Measurements from ENCODE around the gene PTGES.

Gene PTGES

DNA sequence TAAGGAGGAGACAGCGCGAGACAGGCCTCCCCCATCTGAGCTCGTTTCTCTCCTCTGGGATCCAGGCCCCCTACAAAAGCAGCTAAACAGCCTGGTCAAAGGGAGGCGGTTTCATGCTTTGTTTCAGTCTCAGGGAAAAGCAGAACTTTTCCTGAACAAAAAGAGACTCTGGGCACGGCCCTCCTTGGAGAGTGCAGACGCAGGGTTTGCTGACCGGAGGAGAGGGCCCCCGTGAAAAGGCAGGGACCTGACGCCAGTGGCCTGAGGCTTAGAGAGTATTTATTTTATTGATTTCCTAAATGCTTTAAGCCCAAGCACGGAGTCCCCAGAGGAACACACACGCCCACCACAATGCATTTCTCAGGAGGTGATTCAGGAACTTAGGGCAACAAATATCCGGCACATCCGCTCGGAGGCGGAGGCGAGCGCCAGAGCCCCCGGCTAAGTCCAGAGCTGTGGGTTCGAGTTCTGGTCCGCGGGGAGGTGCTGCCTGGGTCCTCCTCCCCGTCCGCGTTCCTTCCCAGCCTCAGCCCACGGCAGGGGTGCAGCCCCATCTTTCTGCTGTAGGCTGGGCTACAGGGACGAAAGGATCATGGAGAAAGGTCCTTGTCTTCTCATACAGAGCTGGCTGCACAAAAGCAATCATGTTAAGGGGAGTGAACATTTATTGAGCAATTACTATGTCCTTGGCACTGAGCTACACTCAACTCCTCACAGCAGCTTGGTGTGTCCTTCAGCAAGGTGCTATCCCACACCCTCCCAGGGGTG lies 40.0 kb downstream of the PTGES start:
- peaks cover 62% of the 10 kb centered on the region for H3K27me3 ChIP-seq
- no peak overlapping the region for H3K27ac ChIP-seq
- no peaks in the 10 kb centered on the region for H3K36me3 ChIP-seq
- TF ChIP-seq CTCF (IDR thresholded peaks at IDR 0.05), result no peak
- H3K4me1 ChIP-seq (ENCODE audit: control insufficient read depth in 1 of 2, insufficient read depth in 1 of 2, low read depth in 1 of 2, low read length in 1 of 2), result no peaks in the 10 kb centered on the region
- H3K9me3 ChIP-seq, result no peaks in the 10 kb centered on the region
- no peak overlapping the region for H3K4me3 ChIP-seq (ENCODE audit: low read depth in 1 of 2, low read length in 1 of 2)

DNA sequence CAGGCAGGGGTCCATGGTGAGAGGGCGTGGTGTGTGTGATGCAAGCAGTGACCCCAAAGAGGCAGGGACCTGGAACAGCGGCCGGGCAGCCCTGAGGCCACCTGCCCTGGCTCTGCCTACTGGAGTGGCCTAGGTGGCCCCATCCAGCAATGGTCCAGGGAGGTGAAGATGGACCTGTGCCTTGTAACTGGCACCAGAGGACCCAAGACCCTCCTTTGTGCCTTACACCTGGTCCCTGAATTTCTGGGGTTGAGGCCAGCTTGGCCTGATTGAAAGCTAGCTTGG lies 42.7 kb downstream of the PTGES start:
- Histone ChIP-seq H3K4me1 (ENCODE audit: control insufficient read depth in 1 of 2, insufficient read depth in 1 of 2, low read depth in 1 of 2, low read length in 1 of 2) (no peaks in the 10 kb centered on the region), H3K36me3 (no peaks in the 10 kb centered on the region), H3K27me3 (peaks cover 50% of the 10 kb centered on the region), H3K9me3 (no peaks in the 10 kb centered on the region), H3K27ac (no peak overlapping the region), H3K4me3 (ENCODE audit: low read depth in 1 of 2, low read length in 1 of 2) (no peak overlapping the region)
- TF ChIP-seq CTCF (IDR thresholded peaks at IDR 0.05), result no peak

DNA sequence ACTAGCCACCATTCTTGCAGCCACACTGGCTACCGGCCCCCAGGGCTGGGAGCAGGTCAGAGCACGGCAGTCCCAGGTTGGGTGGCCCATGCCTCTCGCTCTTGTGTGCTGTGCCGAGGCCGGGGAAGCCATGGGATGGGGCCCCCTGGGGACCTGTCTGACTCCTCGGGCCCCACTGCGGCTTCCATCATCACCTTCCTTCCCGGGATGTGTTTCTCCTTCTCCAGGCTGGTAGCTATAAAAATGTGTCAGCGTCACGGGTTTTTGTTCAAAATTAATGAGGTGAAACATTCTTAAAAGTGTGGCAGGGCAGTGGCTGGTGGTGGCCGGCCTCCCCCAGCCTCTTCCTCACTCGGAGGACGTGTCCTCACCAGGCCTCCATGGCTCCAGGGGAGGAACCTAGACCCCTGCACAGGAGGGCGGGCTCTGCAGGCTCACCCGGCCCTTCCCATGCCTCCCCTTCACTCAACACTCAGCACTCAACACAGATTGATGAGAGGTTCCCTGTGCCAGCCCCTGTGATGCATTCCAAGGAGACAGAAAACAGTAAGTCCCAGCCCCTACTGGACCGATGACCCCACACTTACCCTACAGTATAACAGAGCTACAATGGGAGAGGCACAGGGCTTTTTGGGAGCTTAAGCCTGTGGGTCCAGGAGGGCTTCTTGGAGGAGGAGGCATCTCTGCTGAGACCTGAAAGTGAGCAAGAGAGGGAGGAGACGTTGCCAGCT lies 43.2 kb downstream of the PTGES start:
- Histone ChIP-seq H3K9me3 (no peaks in the 10 kb centered on the region), H3K4me3 (ENCODE audit: low read depth in 1 of 2, low read length in 1 of 2) (no peak overlapping the region), H3K4me1 (ENCODE audit: control insufficient read depth in 1 of 2, insufficient read depth in 1 of 2, low read depth in 1 of 2, low read length in 1 of 2) (no peaks in the 10 kb centered on the region), H3K27me3 (peaks cover 45% of the 10 kb centered on the region), H3K27ac (no peak overlapping the region), H3K36me3 (no peaks in the 10 kb centered on the region)
- TF ChIP-seq CTCF (IDR thresholded peaks at IDR 0.05), result no peak

DNA sequence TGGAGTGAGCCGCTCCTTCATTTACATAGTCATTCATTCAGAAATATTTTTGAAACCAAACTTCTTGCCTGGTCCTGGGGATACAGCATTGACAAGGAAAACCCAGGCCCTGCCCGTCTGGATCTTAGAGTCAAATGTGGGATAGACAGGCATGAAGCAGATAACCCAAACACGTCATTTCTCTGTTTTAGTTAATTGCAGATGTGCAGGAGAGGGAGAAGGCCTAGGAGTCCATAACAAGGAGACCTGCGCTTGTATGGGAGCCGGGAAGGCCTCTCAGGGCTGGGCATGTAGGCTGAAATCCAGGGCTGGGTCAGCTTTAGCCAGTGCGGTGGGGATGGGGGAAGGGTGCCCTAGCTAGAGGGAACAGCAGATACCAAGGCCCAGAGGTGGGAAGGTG lies 44.0 kb downstream of the PTGES start:
- Histone ChIP-seq H3K4me1 (ENCODE audit: control insufficient read depth in 1 of 2, insufficient read depth in 1 of 2, low read depth in 1 of 2, low read length in 1 of 2) (no peaks in the 10 kb centered on the region), H3K4me3 (ENCODE audit: low read depth in 1 of 2, low read length in 1 of 2) (no peak overlapping the region), H3K36me3 (no peaks in the 10 kb centered on the region), H3K27me3 (peaks cover 37% of the 10 kb centered on the region), H3K9me3 (no peaks in the 10 kb centered on the region), H3K27ac (no peak overlapping the region)
- no peak for TF ChIP-seq CTCF (IDR thresholded peaks at IDR 0.05)

DNA sequence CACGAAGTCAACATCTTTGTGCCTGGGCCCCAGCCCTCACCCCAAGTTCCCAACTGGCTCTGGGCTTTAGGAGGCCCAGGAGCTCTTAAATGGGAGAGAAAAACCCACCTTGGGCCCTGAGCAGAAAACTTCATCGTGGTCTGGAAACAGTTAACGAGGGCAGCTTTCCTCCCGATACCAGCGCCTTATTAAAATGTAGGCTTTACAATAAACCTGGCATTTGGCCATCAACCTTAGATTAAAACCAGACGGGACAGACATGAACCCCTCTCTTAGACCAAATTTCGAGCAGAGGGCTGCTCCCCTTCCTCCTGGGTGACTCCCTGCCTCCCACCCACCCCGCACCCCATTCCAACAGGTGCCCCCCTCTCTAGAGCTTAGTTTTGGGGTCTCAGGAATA lies 48.0 kb downstream of the PTGES start:
- no peak overlapping the region for H3K27ac ChIP-seq
- no peaks in the 10 kb centered on the region for H3K36me3 ChIP-seq
- H3K27me3 ChIP-seq, result peaks cover 25% of the 10 kb centered on the region
- H3K4me1 ChIP-seq (ENCODE audit: control insufficient read depth in 1 of 2, insufficient read depth in 1 of 2, low read depth in 1 of 2, low read length in 1 of 2), result no peaks in the 10 kb centered on the region
- H3K9me3 ChIP-seq, result no peaks in the 10 kb centered on the region
- H3K4me3 ChIP-seq (ENCODE audit: low read depth in 1 of 2, low read length in 1 of 2), result no peak overlapping the region
- no peak for TF ChIP-seq CTCF (IDR thresholded peaks at IDR 0.05)
